Umbilical cord (tissue), 2 donors: ENCODE results near the gene RAF1. TPM values are rescaled to one million over a fixed set of nuclear protein-coding genes. Genes with fewer than 3 reads are reported as not detected.
A peak's percentile ranks its signal among the peaks of the same experiment; 100 is the strongest.
"Not testable (repeated sequence)": the region's sequence is repeated elsewhere in the genome, so short reads cannot be mapped to it uniquely, and the experiment has no call there.

Source experiments
- DNase-seq: peaks from one replicate; pipeline ENCODE4 v3.0.0-alpha.2; 2015; ENCODE audit warnings: low spot score
- total RNA-seq: library from RNA; depleted of rRNA; stranded (reverse); fragments of >200 nt; gene quantifications from one replicate; pipeline ENCODE4 v1.2.3, GENCODE V29; 2014; ENCODE audit warnings: low replicate concordance; ENCODE audit not compliant: insufficient read depth

The RAF1 gene
- total RNA-seq, 1 donor from 2014 or later = 120 TPM

DNA sequence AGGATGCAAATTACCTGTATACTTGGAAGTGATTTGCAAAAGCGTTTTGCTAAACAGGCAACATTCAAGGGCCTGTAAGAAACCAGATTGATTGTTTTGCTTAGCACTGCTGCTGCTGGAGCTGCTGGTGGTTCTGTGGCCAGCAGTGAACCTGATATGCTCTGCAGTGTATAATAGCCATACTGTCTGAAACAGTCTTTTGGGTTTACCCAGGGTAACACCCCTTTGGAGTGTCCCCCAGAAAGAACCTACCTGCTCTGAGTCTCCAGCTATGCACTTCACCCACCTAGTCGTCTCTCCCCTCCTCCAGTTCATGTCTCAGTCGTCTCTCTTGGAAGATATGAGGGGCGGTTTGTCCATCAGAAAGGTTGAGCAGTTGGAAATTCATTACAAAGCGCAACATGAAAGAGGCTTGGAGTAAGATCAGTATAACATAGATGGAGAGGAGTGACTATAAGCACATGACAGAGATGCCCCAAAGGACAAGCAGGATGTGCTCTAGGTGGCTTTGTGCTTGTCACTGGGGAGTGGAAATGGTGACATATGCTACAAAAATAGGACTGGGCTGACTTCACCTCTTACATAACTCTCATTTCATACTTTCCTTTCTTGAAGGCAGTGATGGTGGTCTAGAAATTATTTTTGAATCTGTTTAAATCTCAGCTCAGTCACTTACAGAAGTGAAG is 103.3 kb downstream of the RAF1 start:
- no peak for DNase-seq

DNA sequence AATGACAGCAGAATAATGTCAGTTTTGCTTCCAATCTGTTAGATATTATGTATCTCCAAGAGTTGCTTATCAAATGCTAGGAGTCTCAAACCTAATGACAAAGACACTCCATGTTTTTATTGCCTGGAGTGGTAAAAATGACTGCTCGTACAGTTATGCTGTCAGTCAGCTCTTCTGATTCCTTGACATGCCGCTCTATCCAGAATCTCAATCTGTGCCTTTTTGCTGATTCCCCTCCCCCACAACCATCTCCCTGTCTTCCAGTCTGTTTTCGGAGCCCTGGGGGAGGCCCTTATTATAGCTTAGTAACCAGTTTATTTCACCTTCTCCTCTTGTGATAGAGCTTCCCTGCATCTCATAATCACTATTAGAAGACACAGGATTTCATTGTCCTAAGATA is 104.4 kb downstream of the RAF1 start:
- no peak for DNase-seq

DNA sequence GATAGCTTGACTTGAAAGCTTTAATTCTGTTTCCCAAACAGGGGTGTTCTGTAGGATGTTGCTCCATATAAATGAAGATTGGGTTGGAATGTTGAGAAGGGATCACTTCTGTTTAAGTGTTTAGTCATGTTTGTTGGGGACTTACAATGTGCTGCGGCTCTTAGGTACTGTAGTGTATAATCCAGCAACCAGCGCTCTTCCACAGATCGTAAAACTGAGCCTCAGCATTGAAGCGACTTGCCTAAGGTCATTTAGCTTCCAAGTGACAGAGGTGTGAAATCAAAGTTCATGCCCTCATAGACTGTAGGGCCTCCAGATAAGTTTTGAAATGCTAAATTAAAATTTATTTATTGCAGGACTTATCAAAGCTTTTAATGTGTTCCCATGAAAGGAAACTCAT is 105.2 kb downstream of the RAF1 start:
- DNase-seq = no peak

DNA sequence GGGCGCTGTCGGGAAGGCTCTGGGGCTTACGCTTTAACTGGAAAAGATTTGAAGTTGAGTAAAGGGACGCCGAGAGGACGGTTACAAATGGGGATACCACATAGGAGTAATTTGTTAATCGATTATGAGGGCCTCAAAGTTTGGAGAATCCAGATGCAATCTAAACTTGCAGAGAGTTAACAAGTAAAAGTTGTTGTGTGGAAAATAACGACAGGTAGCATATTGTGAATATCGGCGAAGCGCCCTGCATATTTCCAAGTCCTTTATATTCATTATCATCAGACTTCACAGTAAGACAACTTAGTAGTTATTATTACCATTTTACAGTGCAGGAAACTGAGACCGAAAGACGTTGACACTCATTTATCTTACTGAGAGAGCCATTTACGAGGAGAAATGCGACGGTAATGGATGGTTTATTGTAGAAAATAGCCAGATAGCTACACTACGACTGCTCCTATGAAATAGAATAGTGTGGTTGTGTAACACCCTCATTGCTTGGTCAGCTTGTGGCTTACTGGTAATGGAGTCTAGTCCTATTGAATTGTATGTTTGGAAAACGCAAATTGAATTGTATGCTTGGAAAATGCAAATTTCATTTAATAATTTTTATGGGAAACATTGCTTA is 106.3 kb downstream of the RAF1 start:
- peak; percentile 35 for DNase-seq

DNA sequence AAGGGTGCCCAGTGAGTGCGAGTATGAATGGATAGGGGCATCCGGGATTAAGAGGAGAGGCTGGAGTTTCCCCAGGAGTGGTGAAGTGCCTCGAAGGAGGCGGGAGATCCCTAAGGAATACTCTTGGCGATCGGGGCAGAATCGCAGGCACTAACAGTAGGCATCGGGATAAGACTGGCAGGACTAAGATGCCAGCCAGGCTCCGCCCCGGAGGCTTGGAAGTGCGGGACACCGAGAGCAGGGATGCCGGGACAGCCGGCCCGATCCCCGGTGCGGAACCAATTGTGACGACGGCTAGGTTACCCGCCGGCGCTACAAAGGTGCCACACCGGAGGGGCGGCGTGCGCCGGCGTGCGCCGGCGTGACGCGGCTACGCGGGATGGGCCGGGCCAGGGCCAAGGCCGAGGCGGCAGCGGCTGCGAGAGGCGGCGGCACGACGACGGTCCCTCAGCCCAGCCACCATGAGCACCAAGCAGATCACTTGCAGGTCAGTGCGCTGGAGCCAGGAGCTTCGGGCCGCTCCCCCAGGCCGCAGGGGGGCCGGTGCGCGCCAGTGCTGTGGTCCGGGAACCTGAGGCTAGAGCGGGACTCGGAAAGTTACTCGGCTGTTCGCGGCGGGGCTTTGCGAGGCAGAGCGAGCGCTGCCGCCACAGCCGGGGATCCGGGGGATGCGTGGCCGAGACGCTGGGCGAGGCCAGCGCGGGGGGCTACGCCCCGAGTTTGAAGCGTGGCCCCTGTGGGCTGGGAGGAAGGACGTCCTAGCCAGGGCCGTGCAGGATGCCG is 107.0 kb downstream of the RAF1 start, which contains the start of gene MKRN2:
Gene MKRN2, plus strand, starts transcription at position 398 of the 783 bp plus-strand sequence. Its CDS starts 64 bp downstream, at position 462.
- DNase-seq = peak; percentile 89

DNA sequence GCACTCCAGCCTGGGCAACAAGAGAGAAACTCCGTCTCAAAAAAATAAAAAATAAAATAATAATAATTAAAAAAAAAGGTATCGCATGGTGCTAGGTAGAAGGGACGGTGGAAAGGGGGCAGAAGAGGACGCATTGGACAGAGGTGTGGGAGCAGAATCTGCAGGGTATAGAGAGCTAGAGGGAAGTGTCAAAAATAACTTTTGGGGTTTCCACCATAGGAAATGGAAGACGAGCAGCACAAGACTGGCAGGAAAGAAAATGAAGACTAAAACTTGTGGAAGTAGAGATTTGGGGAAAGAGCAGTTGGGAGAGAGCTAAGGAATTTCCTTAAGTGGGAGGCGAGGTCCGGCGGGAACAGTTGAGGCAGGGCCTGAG is 107.6 kb downstream of the RAF1 start:
- no peak for DNase-seq

DNA sequence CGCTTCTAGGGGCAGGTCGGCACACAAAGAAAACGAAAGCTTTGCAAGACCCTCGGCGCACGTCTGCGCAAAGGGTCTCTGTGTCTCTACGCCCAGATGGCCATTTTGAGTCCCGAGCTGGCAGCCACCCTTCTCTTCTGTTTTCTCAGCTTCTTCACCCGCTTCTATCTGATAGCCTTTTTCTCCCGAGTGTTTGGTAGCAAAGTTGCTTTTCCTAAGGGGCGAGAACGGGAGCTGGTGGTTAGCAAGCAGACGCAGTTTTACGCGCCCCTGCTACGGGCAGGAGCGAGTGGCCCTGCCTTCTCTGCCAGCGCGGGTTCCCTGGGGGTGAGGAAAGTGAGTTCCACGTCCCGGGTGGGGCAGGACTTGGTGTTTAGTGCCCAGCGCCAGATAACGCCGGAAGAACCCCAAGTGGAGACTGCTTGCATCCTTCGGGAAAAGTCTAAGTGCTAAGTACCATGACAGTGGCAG is 110.0 kb downstream of the RAF1 start:
- DNase-seq = peak; percentile 47

DNA sequence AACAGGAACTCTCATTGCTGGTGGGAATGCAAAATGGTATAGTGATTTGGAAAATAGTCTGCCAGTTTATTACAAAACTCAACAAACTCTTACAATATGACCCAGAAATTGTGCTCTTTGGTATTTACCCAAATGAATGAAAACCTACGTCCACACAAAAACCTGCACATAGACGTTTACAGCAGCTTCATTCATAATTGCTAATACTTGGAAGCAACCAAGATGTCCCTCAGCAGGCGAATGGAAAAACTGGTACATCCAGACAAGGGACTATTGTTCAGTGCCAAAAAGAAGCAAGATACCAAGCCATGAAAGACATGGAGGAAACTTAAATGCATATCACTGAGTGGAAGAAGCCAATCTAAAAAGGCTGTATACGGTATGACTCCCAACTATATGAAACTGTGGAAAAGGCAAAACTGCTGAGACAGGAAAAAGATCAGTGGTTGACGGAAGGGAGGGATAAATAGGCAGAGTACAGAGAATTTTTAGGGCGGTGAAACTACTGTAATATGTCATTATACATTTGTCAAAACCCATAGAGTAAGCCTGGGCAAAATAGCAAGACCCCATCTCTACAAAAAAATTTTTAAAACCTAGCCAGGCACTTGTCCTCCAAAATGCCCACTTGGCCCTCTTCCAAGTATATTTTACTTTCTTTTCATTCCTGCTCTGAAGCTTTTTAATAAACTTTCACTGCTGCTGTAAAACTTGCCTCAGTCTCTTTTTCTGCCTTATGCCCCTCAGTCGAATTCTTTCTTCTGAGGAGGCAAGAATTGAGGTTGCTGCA is 113.8 kb downstream of the RAF1 start:
- no peak for DNase-seq

DNA sequence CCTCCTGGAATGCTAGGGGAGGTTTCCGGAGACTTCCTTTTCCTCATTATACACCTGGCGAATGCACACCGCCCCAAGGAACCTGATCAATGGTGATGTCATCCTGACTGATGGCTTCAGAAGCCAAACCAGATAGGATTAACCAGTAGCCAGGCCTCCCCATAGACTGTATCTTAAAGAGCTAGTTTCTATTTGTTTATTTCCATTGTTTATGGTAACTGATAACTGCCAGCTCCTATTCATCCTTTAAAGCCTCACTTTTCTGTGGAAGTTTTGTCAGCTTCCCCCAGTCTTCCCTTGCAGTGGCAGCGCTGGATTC is 118.5 kb downstream of the RAF1 start, which contains the start of gene MKRN2OS:
Gene MKRN2OS, minus strand, starts transcription at position 27 of the 319 bp plus-strand sequence. CDS start 35 bp downstream, outside the sequence.
- peak; percentile 25 for DNase-seq

DNA sequence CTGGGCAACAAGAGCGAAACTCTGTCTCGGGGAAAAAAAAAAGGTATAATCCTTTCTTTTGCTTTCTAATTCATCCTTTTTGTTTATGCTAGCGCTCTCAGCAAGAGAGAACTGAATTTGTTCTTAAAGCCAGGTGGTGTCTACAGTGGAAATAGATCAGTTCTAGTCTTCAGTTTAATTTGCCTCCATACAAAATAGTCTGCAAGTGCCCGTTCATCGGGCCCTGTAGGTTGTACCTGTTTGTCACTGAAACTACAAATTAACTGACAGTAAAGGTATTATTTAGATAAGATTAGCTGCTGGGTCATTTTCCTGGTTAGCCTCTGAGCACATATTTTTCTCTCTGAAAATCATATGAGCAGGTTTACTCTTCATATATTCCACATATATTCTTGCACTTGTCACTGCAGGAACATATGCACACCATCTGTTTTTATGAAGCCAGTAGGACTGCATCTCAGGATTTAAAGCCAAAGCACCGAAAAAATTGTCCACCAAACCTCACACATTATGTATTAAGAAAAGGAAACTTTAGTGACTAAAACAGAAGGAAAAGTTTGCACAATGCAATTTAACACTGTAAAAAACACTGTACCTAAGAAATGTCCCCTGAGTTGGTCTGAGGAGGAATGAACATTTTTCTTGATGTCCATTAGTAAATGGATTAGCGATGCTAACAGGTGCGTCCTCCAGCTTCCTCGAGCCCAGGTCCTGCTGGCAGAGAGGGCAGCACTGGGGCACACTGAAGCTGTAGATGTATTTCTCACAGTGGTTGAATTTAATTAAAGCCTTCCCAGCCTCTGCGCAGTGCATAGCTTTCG is 119.1 kb downstream of the RAF1 start:
- DNase-seq = no peak

DNA sequence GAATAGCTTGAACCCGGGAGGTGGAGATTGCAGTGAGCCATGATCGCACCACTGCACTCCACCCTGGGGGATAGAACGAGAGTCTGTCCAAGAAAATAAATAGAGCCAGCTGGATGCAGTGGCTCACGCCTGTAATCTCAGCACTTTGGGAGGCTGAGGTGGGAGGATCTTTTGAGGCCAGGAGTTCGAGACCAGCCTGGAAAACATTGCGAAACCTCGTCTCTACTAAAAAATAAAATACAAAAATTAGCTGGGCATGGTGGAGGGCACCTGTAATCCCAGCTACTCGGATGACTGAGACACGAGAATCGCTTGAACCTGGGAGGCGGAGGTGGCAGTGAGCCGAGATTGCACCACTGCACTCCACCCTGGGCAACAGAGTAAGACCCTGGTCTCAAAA is 120.4 kb downstream of the RAF1 start:
- not testable (repeated sequence) for DNase-seq

DNA sequence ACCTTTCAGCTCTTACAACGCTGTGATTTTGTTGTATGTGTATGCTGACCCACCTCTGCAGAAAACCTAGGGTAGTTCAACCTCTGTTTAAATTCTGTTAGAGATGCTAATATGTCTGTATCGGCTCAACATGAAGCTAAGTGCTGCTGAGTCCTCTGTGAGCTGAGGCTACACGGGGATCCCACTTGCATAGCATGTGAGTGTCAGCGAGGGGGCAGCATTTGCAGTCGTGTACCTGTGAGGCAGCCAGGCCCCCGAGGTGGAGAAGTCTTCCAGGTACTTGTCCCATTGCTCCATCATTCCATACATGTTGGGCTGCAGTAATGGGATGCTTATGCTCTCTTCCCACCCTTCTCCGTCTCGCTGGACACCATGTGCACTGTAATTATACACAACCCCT is 122.3 kb downstream of the RAF1 start:
- DNase-seq = no peak

DNA sequence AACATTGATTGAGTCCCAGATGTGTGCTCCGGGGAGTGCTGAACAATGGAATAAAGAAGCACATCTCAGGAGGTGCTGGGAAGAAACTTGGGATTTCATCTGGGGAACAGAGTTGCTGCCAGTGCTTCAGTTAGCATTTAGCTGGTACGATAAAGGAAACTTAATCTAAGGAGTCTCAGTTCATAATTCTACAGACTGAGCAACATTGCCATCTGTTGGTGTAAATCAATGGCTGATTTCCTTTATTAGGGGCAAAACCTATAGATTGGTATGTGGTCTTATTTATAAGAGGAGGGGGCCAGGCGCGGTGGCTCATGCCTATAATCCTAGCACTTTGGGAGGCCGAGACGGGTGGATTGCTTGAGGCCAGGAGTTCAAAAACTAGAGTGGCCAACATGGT is 127.5 kb downstream of the RAF1 start:
- peak; percentile 40 for DNase-seq

Other genes starting within 250 kb of the RAF1 start
- 39.7 TPM for gene TSEN2, start 179.6 kb downstream of the RAF1 start, total RNA-seq
- 4.1 TPM for gene MKRN2OS, start 118.6 kb downstream of the RAF1 start, total RNA-seq
- 37.6 TPM for gene MKRN2, start 107.0 kb downstream of the RAF1 start, total RNA-seq
- 4.8 TPM for gene TMEM40, start 95.1 kb upstream of the RAF1 start, total RNA-seq
- gene CAND2, start 132.6 kb upstream of the RAF1 start, total RNA-seq = 2.9 TPM
- gene RPL32, start 177.4 kb upstream of the RAF1 start, total RNA-seq = 2,466 TPM